K562 (cell line): Measurements from ENCODE around the gene AP3S1. TPM values are rescaled to one million over a fixed set of nuclear protein-coding genes. Genes with fewer than 3 reads are reported as not detected.

Experiments used
- ATAC-seq: fragments of 200-7000 bp; cut with Tn5 transposase; 3 replicates; pipeline ENCODE4 v1.9.1; 2020; ENCODE audit warnings: moderate library complexity
- BruUV-seq: library from RNA; stranded (reverse); fragments of 400-500 nt; replicated peaks from 2 replicates; lab custom pipeline; 2021; lab: Mats Ljungman, UMichigan
- CTCF ChIA-PET: fragments of 300-600 bp; formaldehyde crosslinking; extraction: SDS; loops from one replicate; lab custom pipeline; 2021; ENCODE audit warnings: low intra/inter-chr PET ratio; lab: Yijun Ruan, JAX
- POLR2A ChIA-PET: fragments of 300-600, 350-650 bp; sonication (Branson Sonifier 250); formaldehyde crosslinking; extraction: SDS; loops from one replicate; lab custom pipeline; 2021; ENCODE audit warnings: antibody characterized with exemption, inconsistent platforms; lab: Yijun Ruan, JAX
- DNase-seq, 4 experiments: peaks; one replicate each; pipeline versions ENCODE4 v3.0.0 to v3.0.0-alpha.2; 2011 to 2018; ENCODE audit warnings: low spot score in 3 of 4, mixed read lengths in 3 of 4; ENCODE audit errors: extremely low read depth in 1 of 4
- FAIRE-seq: peaks from 2 replicates; lab custom pipeline; 2011; peaks lifted over from hg19 to GRCh38; lab: Jason Lieb, UNC
- H2AFZ ChIP-seq: 2 replicates; pipeline ENCODE4 v1.6.0; 2011; ENCODE audit warnings: low read depth, low read length, control low read depth, inconsistent platforms
- H3K27ac ChIP-seq: fragments of 200-600 bp; 3 replicates; pipeline ENCODE4 v1.8.0; 2011; ENCODE audit warnings: low read depth, mild to moderate bottlenecking, control low read depth, inconsistent platforms, low read length, moderate library complexity, mixed read lengths; ENCODE audit errors: extremely low read depth
- H3K27me3 ChIP-seq, 2 experiments: fragments of 300-600 bp in 1 of 2; 2 replicates in 1 of 2; 3 replicates in 1 of 2; pipeline versions ENCODE4 v1.6.0 to v1.8.0; 2011; ENCODE audit warnings: inconsistent platforms in 2 of 2, low read length in 2 of 2, mild to moderate bottlenecking in 1 of 2, mixed read lengths in 1 of 2, moderate library complexity in 1 of 2; ENCODE audit not compliant: control insufficient read depth in 2 of 2, insufficient read depth in 2 of 2
- H3K36me3 ChIP-seq: fragments of 300-600 bp; 3 replicates; pipeline ENCODE4 v1.8.0; 2011; ENCODE audit warnings: mild to moderate bottlenecking, low read length, inconsistent platforms; ENCODE audit not compliant: control insufficient read depth, insufficient read depth
- H3K4me1 ChIP-seq, 2 experiments: fragments of 200-600 bp in 1 of 2; replicated peaks in 1 of 2; 2 replicates in 1 of 2; 3 replicates in 1 of 2; pipeline versions ENCODE4 v1.5.1 to v1.8.0; 2011; ENCODE audit warnings: inconsistent platforms in 2 of 2, low read length in 2 of 2, mild to moderate bottlenecking in 1 of 2, mixed read lengths in 1 of 2, moderate library complexity in 1 of 2; ENCODE audit not compliant: control insufficient read depth in 2 of 2, insufficient read depth in 2 of 2
- H3K4me2 ChIP-seq: 2 replicates; pipeline ENCODE4 v1.6.1; 2011; ENCODE audit warnings: low read length, control low read depth, inconsistent platforms, mixed read lengths; ENCODE audit not compliant: insufficient read depth
- H3K4me3 ChIP-seq: fragments of 200-600 bp; sonication (generic), shearing (Covaris generic); 2 replicates; pipeline ENCODE4 v1.5.1; 2016; ENCODE audit warnings: control low read depth, inconsistent platforms
- H3K79me2 ChIP-seq: fragments of 200-600 bp; 3 replicates; pipeline ENCODE4 v1.8.0; 2011; ENCODE audit warnings: low read length, inconsistent platforms; ENCODE audit not compliant: control insufficient read depth, insufficient read depth
- H3K9ac ChIP-seq, 2 experiments: 2 replicates each; pipeline versions ENCODE4 v1.6.0 to v1.6.1; 2011; ENCODE audit warnings: low read depth in 2 of 2, low read length in 2 of 2, control low read depth in 1 of 2, inconsistent platforms in 1 of 2, mild to moderate bottlenecking in 1 of 2, mixed read lengths in 1 of 2; ENCODE audit not compliant: insufficient read depth in 1 of 2
- H3K9me1 ChIP-seq: one replicate; pipeline ENCODE4 v1.6.0; 2011; ENCODE audit warnings: inconsistent platforms, mild to moderate bottlenecking, low read length, moderate library complexity; ENCODE audit not compliant: control insufficient read depth, insufficient read depth
- H3K9me3 ChIP-seq: replicated peaks from 2 replicates; pipeline ENCODE4 v1.5.1; 2011; ENCODE audit warnings: low read depth, low read length, inconsistent platforms; ENCODE audit not compliant: control insufficient read depth, insufficient read depth
- H4K20me1 ChIP-seq: replicated peaks from 2 replicates; pipeline ENCODE4 v1.6.1; 2011; ENCODE audit warnings: low read length, inconsistent platforms, mixed read lengths; ENCODE audit not compliant: control insufficient read depth, insufficient read depth
- BHLHE40 ChIP-seq: IDR thresholded peaks from 2 replicates; pipeline ENCODE4 v1.6.1; 2011; ENCODE audit warnings: low read length, improper control_type of control experiment
- HES1 ChIP-seq: fragments of 450-650 bp; IDR thresholded peaks from 2 replicates; pipeline ENCODE4 v1.6.1; 2016; ENCODE audit warnings: low read depth, mild to moderate bottlenecking, moderate library complexity
- MAFG ChIP-seq: fragments of 450-650 bp; conservative IDR thresholded peaks from 2 replicates; pipeline ENCODE4 v1.6.1; 2016; ENCODE audit warnings: missing genetic modification characterization, missing compliant biosample characterization
- RBM39 ChIP-seq: fragments of 200-400 bp; formaldehyde crosslinking; optimal IDR thresholded peaks from 2 replicates; pipeline ENCODE3; 2018; ENCODE audit warnings: low read depth, low read length
- ZNF280B ChIP-seq: fragments of 250-450 bp; sonication (Bioruptor Pico); IDR thresholded peaks from 2 replicates; pipeline ENCODE4 v1.5.1; 2021; ENCODE audit warnings: mild to moderate bottlenecking
- WGBS: fragments of 100-300 bp; shearing (Covaris generic); methylation state at CpG from one replicate; pipeline ENCODE4 v1.1.6; 2016; ENCODE audit warnings: low coverage, mixed read lengths; ENCODE audit not compliant: insufficient coverage; ENCODE audit errors: missing lambda C conversion rate; 5-methylcytosine and 5-hydroxymethylcytosine counted together
- in situ Hi-C: fragments of 300-500 bp; cut with MboI; formaldehyde crosslinking; loops from 4 replicates; pipeline ENCODE4 v1.15.0; 2018; ENCODE audit warnings: inconsistent platforms, mixed read lengths
- intact Hi-C: fragments of 100-400 bp; cut with micrococcal nuclease; formaldehyde crosslinking; loops from 2 replicates; pipeline ENCODE4 v1.14.2; 2022
- polyA plus RNA-seq, 8 experiments: library from polyadenylated mRNA; depleted of rRNA in 4 of 8; stranded (reverse) in 5 of 8; unstranded in 3 of 8; fragments of >200 nt; fragmentation: Nextera tagmentation in 2 of 8; fragmentation: Illumina TruSeq in 1 of 8; extraction: Ambion mirVana in 2 of 8; extraction: Trizol in 1 of 8; gene quantifications; 2 replicates each; pipeline versions ENCODE4 v1.2.1 to v1.2.3, GENCODE V29; 2011 to 2014; ENCODE audit warnings: inconsistent platforms in 1 of 8, missing spikeins in 1 of 8
- total RNA-seq, 7 experiments: library from RNA; depleted of rRNA in 6 of 7; stranded (reverse); fragments of >200 nt in 6 of 7; fragmentation: Illumina TruSeq in 2 of 7; extraction: Trizol in 2 of 7; gene quantifications; 2 replicates each; pipeline versions ENCODE4 v1.2.1 to v1.2.3, GENCODE V29; 2011 to 2021; ENCODE audit warnings: low replicate concordance in 1 of 7
- TF ChIP-seq, protein P1 (sequence below): fragments of 450-650 bp; IDR thresholded peaks from 2 replicates; pipeline ENCODE4 v1.6.1; 2016
- TF ChIP-seq, protein P2 (sequence below): fragments of 450-650 bp; formaldehyde crosslinking; IDR thresholded peaks from 2 replicates; pipeline ENCODE4 v1.4.0; 2020; ENCODE audit warnings: mild to moderate bottlenecking, moderate library complexity

Gene AP3S1
- total and polyA plus RNA-seq, 9 of the 15 experiments (the other 6 are each of a cell fraction or from before 2014, with no cell fraction given), result 46.1 to 106 (median 67.3) TPM

GRCh38 chr5:115844321-115844817 lies 2.6 kb downstream of the AP3S1 start (continued):
- TF ChIP-seq, protein P1, sequence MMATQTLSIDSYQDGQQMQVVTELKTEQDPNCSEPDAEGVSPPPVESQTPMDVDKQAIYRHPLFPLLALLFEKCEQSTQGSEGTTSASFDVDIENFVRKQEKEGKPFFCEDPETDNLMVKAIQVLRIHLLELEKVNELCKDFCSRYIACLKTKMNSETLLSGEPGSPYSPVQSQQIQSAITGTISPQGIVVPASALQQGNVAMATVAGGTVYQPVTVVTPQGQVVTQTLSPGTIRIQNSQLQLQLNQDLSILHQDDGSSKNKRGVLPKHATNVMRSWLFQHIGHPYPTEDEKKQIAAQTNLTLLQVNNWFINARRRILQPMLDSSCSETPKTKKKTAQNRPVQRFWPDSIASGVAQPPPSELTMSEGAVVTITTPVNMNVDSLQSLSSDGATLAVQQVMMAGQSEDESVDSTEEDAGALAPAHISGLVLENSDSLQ, result no peak

DNA sequence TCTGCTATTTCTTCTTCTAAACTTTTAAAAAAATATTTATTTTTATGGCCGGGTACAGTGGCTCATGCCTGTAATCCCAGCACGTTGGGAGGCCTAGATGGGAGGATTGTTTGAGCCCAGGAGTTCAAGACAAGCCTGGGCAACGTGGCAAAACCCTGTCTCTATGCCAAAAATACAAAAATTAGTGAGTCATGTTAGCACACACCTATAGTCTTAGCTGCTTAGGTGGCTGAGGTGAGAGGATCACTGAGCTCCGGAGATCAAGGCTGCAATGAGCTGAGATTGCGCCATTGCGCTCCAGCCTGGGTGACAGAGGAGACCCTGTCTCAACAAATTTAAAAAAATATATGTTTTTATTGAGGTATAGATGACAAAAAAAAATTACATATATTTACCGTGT lies 5.6 kb downstream of the AP3S1 start:
- TF ChIP-seq ZNF280B (CRISPR knock-in tag) (no peak), MAFG (tag) (no peak), BHLHE40 (no peak), HES1 (no peak), RBM39 (no peak)
- TF ChIP-seq, protein P2, sequence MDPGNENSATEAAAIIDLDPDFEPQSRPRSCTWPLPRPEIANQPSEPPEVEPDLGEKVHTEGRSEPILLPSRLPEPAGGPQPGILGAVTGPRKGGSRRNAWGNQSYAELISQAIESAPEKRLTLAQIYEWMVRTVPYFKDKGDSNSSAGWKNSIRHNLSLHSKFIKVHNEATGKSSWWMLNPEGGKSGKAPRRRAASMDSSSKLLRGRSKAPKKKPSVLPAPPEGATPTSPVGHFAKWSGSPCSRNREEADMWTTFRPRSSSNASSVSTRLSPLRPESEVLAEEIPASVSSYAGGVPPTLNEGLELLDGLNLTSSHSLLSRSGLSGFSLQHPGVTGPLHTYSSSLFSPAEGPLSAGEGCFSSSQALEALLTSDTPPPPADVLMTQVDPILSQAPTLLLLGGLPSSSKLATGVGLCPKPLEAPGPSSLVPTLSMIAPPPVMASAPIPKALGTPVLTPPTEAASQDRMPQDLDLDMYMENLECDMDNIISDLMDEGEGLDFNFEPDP, result no peak
- Histone ChIP-seq H2AFZ (no peak overlapping the region), H3K27ac (no peak overlapping the region), H3K9me1 (no peaks in the 10 kb centered on the region), H3K4me3 (no peak overlapping the region), H3K4me1 (peaks cover 1 to 7% of the 10 kb centered on the region in 2 experiments; a peak in 2 of 5 replicates), H3K9ac (no peak overlapping the region), H3K36me3 (no peaks in the 10 kb centered on the region), H3K79me2 (peaks cover 77% of the 10 kb centered on the region), H3K9me3 (no peaks in the 10 kb centered on the region), H3K27me3 (no peaks in the 10 kb centered on the region), H4K20me1 (0 out of 2 replicates have a peak, but pooled peaks cover 4% of the 10 kb centered on the region), H3K4me2 (no peak overlapping the region)
- BruUV-seq, result no TSS peak
- no peak for ATAC-seq
- WGBS, result 72% methylated on average over 7 of the region's 7 CpGs
- intact Hi-C loops (loop anchor here (10.0 kb wide), 1 partner anchor 542 kb away; no protein-coding TSS in a partner anchor), in situ Hi-C loops (no loop called here)
- ChIA-PET POLR2A (interaction anchor here (0.6 kb wide), 1 partner anchor 11 kb away, joined by 4 read pairs; no protein-coding TSS in a partner anchor), CTCF (no interaction called here)
- DNase-seq, result no peak
- no peak for FAIRE-seq
